Upper lobe of left lung (tissue), 4 donors: ENCODE data around the gene PRKCE.

ENCODE experiments used
- CTCF ChIP-seq, 6 experiments: fragments of 450-650 bp in 4 of 6; fragments of 200-600 bp in 2 of 6; sonication (generic) in 2 of 6; IDR thresholded peaks; one replicate each; pipeline ENCODE4 v1.5.1; 2016 to 2019; ENCODE audit warnings: antibody characterized with exemption in 6 of 6
- POLR2A ChIP-seq, 4 donors: fragments of 450-650 bp; IDR thresholded peaks; one replicate each; pipeline ENCODE4 v1.5.1; 2016 to 2017; ENCODE audit warnings: antibody characterized with exemption in 4 of 4, mild to moderate bottlenecking in 2 of 4

GRCh38 chr2:46183426-46183825 is 532.0 kb downstream of the PRKCE start:
- no peak for TF ChIP-seq POLR2A (IDR thresholded peaks at IDR 0.05)
- TF ChIP-seq CTCF (IDR thresholded peaks at IDR 0.05) = no peak
